Hepatocyte (in vitro differentiated cells): ENCODE measurements around the gene SDC4. TPM values are rescaled to one million over a fixed set of nuclear protein-coding genes. Genes with fewer than 3 reads are reported as not detected.

Source experiments
- DNase-seq: peaks from one replicate; pipeline ENCODE4 v3.0.0-alpha.2; 2016; ENCODE audit warnings: low spot score
- H2AFZ ChIP-seq: fragments of 200-600 bp; sonication (generic); 2 replicates; pipeline ENCODE4 v1.6.0; 2016; ENCODE audit warnings: antibody characterized with exemption, mild to moderate bottlenecking
- H3K27ac ChIP-seq: fragments of 200-600 bp; sonication (generic); 2 replicates; pipeline ENCODE4 v1.5.1; 2016; ENCODE audit warnings: mild to moderate bottlenecking
- H3K27me3 ChIP-seq: fragments of 200-600 bp; sonication (generic); 2 replicates; pipeline ENCODE4 v1.6.1; 2016
- H3K36me3 ChIP-seq: fragments of 200-600 bp; sonication (generic); replicated peaks from 2 replicates; pipeline ENCODE4 v1.5.1; 2016; ENCODE audit warnings: low read depth; ENCODE audit not compliant: insufficient read depth
- H3K4me1 ChIP-seq: fragments of 200-600 bp; sonication (generic); 2 replicates; pipeline ENCODE4 v1.5.1; 2016; ENCODE audit warnings: mild to moderate bottlenecking, moderate library complexity; ENCODE audit not compliant: insufficient read depth
- H3K4me2 ChIP-seq: fragments of 200-600 bp; sonication (generic); 2 replicates; pipeline ENCODE4 v1.6.0; 2016
- H3K4me3 ChIP-seq: fragments of 200-600 bp; sonication (generic); 2 replicates; pipeline ENCODE4 v1.5.1; 2016; ENCODE audit warnings: mild to moderate bottlenecking
- H3K79me2 ChIP-seq: fragments of 200-600 bp; sonication (generic); 2 replicates; pipeline ENCODE4 v1.6.0; 2017; ENCODE audit warnings: mild to moderate bottlenecking
- H3K9me2 ChIP-seq: fragments of 200-600 bp; sonication (generic); replicated peaks from 2 replicates; pipeline ENCODE4 v1.6.0; 2017; ENCODE audit warnings: mild to moderate bottlenecking; ENCODE audit not compliant: insufficient read depth
- H3K9me3 ChIP-seq: fragments of 200-600 bp; sonication (generic); 2 replicates; pipeline ENCODE4 v1.5.1; 2016; ENCODE audit warnings: low read depth, mild to moderate bottlenecking
- H4K20me1 ChIP-seq: fragments of 200-600 bp; sonication (generic); 2 replicates; pipeline ENCODE4 v1.6.0; 2016; ENCODE audit warnings: mild to moderate bottlenecking; ENCODE audit not compliant: insufficient read depth, poor library complexity, severe bottlenecking
- EZH2 ChIP-seq: fragments of 200-600 bp; sonication (generic); IDR thresholded peaks from 2 replicates; pipeline ENCODE4 v1.6.1; 2016; ENCODE audit warnings: antibody characterized with exemption, mild to moderate bottlenecking, borderline replicate concordance
- EZH2phosphoT487 ChIP-seq: fragments of 200-600 bp; sonication (generic); IDR thresholded peaks from one replicate; pipeline ENCODE4 v1.6.1; 2018; ENCODE audit warnings: antibody characterized with exemption, mild to moderate bottlenecking, low read depth, moderate library complexity; ENCODE audit not compliant: unreplicated experiment, severe bottlenecking
- WGBS: methylation state at CpG from one replicate; pipeline ENCODE4 v1.1.6; 2016; ENCODE audit warnings: low lambda C conversion rate; ENCODE audit errors: missing lambda C conversion rate; 5-methylcytosine and 5-hydroxymethylcytosine counted together
- polyA plus RNA-seq: library from polyadenylated mRNA; unstranded; fragments of >200 nt; fragmentation: Nextera tagmentation; extraction: Ambion mirVana; gene quantifications from 2 replicates; pipeline ENCODE4 v1.2.1, GENCODE V29; 2016
- total RNA-seq: library from RNA; depleted of rRNA; stranded (reverse); fragments of >200 nt; gene quantifications from 2 replicates; pipeline ENCODE4 v1.2.3, GENCODE V29; 2014
- TF ChIP-seq, protein P1 (sequence below): fragments of 200-600 bp; sonication (generic); IDR thresholded peaks from 2 replicates; pipeline ENCODE4 v1.5.1; 2016; ENCODE audit warnings: antibody characterized with exemption, mild to moderate bottlenecking; ENCODE audit not compliant: poor library complexity

SDC4 gene
- total and polyA plus RNA-seq, 2 experiments from 2014 or later: 178 to 191 TPM

- H4K20me1 ChIP-seq: no peaks in the 10 kb centered on the region
- no peak for DNase-seq
- H3K4me2 ChIP-seq: no peak overlapping the region
- H2AFZ ChIP-seq: no peak overlapping the region
- no peak for TF ChIP-seq EZH2
- TF ChIP-seq EZH2phosphoT487: no peak
- TF ChIP-seq, protein P1, sequence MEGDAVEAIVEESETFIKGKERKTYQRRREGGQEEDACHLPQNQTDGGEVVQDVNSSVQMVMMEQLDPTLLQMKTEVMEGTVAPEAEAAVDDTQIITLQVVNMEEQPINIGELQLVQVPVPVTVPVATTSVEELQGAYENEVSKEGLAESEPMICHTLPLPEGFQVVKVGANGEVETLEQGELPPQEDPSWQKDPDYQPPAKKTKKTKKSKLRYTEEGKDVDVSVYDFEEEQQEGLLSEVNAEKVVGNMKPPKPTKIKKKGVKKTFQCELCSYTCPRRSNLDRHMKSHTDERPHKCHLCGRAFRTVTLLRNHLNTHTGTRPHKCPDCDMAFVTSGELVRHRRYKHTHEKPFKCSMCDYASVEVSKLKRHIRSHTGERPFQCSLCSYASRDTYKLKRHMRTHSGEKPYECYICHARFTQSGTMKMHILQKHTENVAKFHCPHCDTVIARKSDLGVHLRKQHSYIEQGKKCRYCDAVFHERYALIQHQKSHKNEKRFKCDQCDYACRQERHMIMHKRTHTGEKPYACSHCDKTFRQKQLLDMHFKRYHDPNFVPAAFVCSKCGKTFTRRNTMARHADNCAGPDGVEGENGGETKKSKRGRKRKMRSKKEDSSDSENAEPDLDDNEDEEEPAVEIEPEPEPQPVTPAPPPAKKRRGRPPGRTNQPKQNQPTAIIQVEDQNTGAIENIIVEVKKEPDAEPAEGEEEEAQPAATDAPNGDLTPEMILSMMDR: no peak
- no peaks in the 10 kb centered on the region for H3K9me3 ChIP-seq
- no peaks in the 10 kb centered on the region for H3K4me1 ChIP-seq
- H3K27ac ChIP-seq: no peak overlapping the region
- no peaks in the 10 kb centered on the region for H3K79me2 ChIP-seq
- H3K4me3 ChIP-seq: no peak overlapping the region
- H3K9me2 ChIP-seq: no peaks in the 10 kb centered on the region
- H3K27me3 ChIP-seq: no peaks in the 10 kb centered on the region
- WGBS: 98% methylated on average over 42 of the region's 43 CpGs
- no peaks in the 10 kb centered on the region for H3K36me3 ChIP-seq
These were observed 43.7 kb downstream of the SDC4 start for GRCh38 chr20:45304464-45304999.

- Histone ChIP-seq H3K9me3 (no peaks in the 10 kb centered on the region), H3K27me3 (no peaks in the 10 kb centered on the region), H2AFZ (no peak overlapping the region), H3K9me2 (no peaks in the 10 kb centered on the region), H3K36me3 (no peaks in the 10 kb centered on the region), H4K20me1 (no peaks in the 10 kb centered on the region), H3K4me3 (no peak overlapping the region), H3K4me1 (no peaks in the 10 kb centered on the region), H3K79me2 (no peaks in the 10 kb centered on the region), H3K27ac (no peak overlapping the region), H3K4me2 (no peak overlapping the region)
- WGBS: 94% methylated on average over 41 of the region's 47 CpGs
- TF ChIP-seq EZH2phosphoT487 (no peak), EZH2 (no peak)
- TF ChIP-seq, protein P1: no peak
- no peak for DNase-seq
These were observed 44.4 kb downstream of the SDC4 start for GRCh38 chr20:45303586-45304463.

DNA sequence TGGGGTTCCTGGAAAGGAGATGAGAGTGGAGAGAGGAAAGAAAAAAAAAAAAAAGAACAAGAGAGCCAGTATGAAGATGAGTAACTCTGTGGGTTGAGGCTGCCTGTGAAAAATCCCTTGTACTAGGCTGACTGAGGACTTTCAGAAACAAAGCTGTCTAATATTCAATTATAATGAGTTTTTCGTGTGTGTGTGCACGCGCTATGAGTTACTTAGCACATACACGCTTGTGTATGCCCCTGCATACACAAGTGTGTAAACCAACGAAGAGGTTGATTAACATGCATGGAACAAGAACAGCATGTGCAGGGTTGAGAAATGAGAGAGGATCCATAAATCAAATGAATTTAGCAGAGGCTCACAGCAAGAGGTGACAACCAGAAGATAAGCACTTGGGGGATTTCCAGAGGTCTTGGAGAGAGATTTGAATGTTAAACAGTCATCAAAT is 46.4 kb downstream of the SDC4 start:
- Histone ChIP-seq H2AFZ (no peak overlapping the region), H3K27ac (no peak overlapping the region), H4K20me1 (no peaks in the 10 kb centered on the region), H3K9me2 (no peaks in the 10 kb centered on the region), H3K27me3 (no peaks in the 10 kb centered on the region), H3K4me2 (no peak overlapping the region), H3K79me2 (no peaks in the 10 kb centered on the region), H3K36me3 (no peaks in the 10 kb centered on the region), H3K4me3 (no peak overlapping the region), H3K4me1 (no peaks in the 10 kb centered on the region), H3K9me3 (no peaks in the 10 kb centered on the region)
- DNase-seq: no peak
- WGBS: 88% methylated on average over 5 of the region's 5 CpGs
- TF ChIP-seq EZH2: no peak
- TF ChIP-seq, protein P1: no peak
- no peak for TF ChIP-seq EZH2phosphoT487
